Activated T-helper 1 cell treated with Interleukin-2 at 50 U/mL for 16 hours (primary cell): Measurements from ENCODE around the gene COL25A1.
"Not testable (repeated sequence)": the region's sequence is repeated elsewhere in the genome, so short reads cannot be mapped to it uniquely, and the experiment has no call there.

Source experiments
- DNase-seq: peaks from one replicate; pipeline ENCODE4 v3.0.0-alpha.2; 2020; ENCODE audit warnings: low read depth

COL25A1 gene

DNA sequence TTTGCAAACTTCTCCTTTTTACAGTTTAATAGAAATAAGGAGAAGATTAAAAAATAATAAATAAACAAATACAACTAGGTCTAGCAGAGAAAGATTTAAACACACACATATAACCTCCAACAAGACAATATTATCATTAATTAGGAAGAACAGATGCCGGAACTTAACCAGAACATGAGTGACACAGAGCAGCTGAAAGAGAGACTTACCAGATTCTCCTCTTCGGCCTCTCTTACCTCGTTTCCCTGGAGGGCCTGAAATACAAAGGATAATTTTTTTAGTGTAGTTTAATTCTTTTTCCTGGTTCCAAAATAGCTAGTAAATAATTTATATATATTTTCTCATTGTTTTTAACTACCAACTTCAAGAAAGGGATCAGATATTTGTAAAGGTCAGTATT, 252.5 kb downstream of the COL25A1 start:
- no peak for DNase-seq

GRCh38 chr4:109046471-109047201, 255.8 kb downstream of the COL25A1 start:
- no peak for DNase-seq

DNA sequence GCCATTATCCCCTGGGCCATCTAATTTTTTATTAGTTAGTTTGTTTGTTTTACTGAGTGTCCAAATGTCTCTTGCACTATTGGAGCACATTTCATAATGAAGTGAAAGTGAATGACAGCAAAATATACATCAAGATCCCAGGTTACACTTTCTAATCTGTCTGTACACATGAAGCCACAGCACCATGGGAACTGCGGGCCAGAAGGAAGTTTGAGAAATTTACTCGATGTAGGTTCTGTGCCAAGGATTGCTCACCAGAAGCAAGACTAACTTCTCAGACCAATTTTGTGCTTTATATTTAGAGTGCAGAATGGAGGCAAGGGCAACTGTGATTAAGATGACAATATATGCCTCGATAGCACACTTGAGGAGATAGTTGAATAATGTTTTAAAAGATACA, 258.0 kb downstream of the COL25A1 start:
- DNase-seq, result no peak

DNA sequence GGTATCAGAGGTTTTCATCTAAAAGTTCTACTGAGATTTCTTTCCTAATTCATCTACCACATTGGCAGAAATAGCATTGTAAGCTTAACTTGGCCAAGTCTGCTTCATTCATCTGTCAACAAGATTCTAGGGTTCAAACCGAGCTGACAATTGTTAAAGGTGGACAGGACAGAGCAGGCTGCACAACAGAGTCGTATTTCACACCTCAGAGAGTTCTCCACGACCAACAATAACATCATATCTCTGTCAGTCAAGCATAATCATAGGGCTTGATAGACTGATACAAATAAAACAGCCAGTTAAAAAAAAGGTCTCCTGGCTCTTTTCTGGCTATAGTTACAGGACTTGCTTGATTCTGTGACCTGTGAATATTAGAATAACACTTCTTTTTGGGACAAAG, 259.2 kb downstream of the COL25A1 start:
- no peak for DNase-seq

- no peak for DNase-seq
Observed at GRCh38 chr4:109041463-109042360, 260.7 kb downstream of the COL25A1 start.

DNA sequence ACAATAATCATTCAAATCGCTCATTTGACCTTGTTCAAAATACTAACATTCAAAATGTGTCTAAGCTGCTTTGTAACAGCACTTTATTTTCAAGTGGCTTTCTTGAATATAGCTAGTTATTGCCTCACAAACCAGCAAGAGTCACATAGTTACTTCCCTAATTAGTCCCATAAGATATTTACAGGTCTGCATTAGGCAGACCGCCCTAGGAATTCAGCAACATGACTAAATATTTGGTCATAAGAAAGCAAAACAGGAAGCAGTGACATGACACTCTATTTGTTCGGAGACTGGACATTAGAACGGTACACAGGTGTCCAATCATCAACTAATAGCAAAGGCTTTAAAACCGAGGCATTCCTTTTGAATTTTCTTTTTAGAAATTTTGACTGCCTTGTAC, 262.0 kb downstream of the COL25A1 start:
- no peak for DNase-seq

DNA sequence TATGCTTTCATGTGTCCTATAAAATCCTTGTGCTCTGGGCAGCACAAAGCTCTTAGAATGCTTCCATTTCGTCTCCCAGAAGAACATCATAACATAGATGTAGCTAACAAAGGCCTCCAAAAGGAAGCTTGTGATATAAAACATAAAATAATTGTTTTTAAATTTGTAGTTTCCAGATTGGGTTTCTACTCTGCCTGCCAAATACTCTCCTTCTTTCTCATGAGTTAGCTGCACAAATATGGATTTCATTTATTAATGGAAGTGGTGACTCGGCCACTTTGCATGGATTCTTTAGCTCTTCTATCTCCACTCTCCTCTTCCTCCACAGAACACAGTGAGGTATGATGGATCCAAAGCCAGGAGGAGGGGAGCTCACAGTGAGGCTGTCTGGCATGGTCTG, 265.4 kb downstream of the COL25A1 start:
- no peak for DNase-seq

DNA sequence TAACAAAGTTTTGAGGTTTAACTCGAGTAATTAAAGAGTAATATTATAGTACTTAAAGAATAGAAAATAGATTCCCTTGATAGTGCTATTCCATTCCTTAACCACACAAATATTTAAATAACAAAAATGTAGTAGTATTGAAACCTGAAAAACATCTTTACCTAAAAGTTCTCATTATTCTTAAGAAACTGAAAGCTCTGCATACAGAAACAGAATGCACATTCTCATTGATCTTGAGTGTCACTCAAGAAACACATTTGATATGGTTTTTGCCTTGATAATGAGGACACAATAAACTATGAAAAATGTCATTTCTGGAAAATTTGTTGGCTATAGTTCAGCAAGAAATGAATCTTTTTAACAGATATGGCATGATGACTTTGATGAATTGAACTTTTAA, 268.5 kb downstream of the COL25A1 start:
- no peak for DNase-seq

DNA sequence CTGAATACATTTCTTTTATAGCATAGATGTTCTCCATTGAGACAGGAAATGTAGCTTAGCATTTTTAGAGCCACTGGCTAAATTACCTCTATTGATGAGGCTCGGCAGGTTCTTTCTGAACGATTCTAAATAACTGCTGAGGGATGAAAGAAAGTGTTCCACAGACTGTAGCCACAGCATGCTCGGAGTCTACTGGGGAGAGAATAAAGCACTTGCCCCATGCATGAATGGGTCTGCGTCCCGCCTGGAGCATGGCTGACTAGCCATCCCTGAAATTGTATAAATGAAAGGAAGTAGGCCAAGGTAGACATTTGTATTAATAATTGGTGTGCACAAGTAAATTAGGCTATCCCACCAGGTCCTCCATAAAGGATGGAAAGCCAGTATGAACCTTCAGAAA, 269.8 kb downstream of the COL25A1 start:
- DNase-seq, result no peak

DNA sequence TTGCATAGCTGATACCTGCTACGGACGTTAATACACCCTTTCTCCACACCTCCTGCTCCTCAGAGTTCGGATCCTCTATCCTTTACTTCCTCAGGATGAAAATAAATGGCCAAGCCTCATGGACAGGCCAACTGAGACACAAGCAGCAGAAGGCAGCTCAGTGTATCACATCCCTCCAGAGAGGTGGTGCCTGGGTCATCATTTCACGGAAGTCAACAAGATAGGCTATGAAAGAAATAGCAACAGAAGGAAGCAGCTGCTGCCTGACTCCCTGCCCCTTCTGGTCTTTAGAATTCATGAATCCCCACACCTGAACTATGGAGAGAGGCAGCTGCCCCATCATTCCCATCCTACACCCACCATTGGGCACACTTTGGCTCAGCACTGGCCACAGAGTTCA, 272.5 kb downstream of the COL25A1 start:
- no peak for DNase-seq

- DNase-seq, result no peak
Observed at GRCh38 chr4:109027016-109027500, 275.4 kb downstream of the COL25A1 start.

- no peak for DNase-seq
Observed at GRCh38 chr4:109026588-109026987, 275.9 kb downstream of the COL25A1 start.

DNA sequence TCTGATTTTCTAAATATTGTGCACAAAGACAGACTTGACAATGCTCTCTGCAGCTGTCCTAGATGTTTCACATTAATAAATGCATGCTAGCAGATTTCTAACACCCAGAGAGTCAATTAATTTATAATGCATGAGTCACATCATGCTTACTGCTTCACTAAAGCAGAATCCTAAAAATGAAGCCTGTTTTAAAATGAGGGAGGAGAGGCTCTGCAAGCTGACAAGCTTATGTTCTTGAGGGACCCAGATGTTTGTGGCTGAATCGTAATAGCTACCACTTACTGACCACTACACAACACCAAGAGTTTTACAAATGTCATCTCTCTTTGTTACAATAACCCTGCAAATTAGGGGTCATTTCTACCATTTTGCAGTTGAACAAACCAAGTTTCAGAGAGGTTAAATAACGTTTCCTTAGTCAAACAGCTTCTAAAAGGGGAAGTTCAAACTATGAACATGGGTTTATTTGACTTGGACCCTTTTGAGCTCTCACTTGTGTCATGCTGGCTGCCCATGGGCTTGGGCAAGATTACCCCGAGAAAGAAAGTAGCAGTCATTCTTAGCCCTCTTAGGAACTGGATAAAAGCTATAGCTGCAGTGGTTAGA, 276.9 kb downstream of the COL25A1 start:
- no peak for DNase-seq

GRCh38 chr4:109022961-109023360, 279.5 kb downstream of the COL25A1 start:
- no peak for DNase-seq

DNA sequence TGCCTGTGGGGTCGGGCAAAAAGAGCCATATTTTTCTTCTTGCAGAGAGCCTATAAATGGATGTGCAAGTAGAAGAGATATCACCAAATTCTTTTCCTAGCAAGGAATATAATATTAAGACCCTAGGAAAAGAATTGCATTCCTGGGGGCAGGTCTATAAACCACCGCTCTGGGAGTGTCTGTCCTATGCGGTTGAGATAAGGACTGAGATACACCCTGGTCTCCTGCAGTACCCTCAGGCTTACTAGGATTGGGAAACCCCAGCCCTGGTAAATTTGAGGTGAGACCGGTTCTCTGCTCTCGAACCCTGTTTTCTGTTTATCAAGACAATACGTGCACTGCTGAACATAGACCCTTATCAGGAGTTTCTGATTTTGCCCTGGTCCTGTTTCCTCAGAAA, 280.8 kb downstream of the COL25A1 start:
- DNase-seq, result not testable (repeated sequence)

GRCh38 chr4:109020861-109021260, 281.6 kb downstream of the COL25A1 start:
- DNase-seq, result no peak

GRCh38 chr4:109016200-109016599, 286.3 kb downstream of the COL25A1 start:
- DNase-seq, result no peak

DNA sequence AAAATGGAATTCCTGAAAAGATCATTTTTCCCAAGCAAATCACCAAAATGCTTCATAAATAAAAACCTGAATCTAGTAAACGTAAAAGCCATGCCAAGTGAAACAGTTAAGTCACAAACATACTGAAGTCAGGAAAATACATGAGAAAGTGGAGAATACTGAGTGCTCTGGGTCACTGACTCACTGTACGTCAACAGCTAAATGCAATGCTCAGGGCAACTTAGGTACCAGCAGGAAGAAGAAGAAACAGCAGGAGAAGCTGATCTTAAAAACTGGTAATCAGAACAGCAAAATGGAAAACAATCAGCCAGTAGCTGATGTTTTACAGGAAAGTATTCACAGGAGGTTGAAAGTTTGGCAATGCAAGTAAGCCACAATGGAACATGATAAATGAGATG, 287.0 kb downstream of the COL25A1 start:
- DNase-seq, result no peak

DNA sequence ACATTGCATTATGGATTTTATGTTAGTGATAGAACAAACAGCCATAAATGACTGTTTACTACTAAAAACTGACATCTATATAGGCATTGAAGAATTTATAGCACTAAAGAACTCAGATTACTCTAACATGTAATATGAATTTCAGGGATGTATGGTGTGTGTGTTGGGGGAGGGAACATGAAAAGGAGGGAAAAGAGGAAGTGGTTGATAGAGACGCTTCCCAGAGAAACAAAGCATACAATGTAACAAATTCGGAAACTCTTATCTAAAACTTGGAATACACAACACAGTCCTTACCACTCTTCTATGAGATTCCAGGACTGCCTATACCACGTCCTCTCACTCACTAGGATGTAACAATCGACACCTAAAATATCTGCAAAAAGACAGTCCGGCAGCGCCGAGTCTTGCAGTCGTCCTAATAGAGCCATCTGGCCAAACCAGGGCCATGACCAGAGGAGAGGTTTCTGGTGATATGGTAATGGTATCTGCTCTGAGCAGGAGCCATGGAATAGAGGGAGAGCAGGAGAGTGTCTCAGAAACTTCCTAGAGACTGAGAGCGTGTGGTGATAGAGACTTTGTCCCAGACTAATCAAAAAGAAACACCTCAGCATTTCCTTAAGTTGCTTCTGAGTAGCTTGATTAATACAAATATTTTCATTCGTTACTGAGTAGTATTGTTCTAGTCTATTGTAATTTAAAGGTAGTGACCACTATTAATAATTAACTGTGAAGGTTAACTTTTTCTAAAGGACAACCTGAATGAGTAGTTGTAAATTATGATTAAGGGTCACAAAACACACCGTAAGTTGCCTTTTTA, 287.7 kb downstream of the COL25A1 start:
- DNase-seq, result no peak

DNA sequence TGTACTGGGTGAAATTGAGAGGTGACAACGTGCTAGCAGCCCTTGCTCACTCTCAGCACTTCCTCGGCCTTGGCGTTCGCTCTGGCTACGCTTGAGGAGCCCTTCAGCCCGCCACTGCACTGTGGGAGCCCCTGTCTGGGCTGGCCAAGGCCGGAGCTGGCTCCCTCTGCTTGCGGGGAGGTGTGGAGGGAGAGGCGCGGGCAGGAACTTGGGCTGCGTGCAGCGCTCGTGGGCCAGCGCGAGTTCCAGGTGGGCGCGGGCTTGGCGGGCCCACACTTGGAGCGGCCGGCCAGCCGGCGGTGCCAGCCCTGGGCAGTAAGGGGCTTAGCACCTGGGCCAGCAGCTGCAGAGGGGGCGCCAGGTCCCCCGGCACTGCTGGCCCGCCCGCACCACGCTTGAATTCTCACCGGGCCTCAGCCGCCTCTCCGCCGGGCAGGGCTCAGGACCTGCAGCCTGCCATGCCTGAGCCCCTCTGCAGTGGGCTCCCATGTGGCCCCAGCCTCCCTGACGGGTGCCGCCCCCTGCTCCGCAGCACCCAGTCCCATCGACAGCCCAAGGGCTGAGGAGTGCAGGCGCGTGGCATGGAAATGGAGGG, 290.1 kb downstream of the COL25A1 start:
- DNase-seq, result no peak

DNA sequence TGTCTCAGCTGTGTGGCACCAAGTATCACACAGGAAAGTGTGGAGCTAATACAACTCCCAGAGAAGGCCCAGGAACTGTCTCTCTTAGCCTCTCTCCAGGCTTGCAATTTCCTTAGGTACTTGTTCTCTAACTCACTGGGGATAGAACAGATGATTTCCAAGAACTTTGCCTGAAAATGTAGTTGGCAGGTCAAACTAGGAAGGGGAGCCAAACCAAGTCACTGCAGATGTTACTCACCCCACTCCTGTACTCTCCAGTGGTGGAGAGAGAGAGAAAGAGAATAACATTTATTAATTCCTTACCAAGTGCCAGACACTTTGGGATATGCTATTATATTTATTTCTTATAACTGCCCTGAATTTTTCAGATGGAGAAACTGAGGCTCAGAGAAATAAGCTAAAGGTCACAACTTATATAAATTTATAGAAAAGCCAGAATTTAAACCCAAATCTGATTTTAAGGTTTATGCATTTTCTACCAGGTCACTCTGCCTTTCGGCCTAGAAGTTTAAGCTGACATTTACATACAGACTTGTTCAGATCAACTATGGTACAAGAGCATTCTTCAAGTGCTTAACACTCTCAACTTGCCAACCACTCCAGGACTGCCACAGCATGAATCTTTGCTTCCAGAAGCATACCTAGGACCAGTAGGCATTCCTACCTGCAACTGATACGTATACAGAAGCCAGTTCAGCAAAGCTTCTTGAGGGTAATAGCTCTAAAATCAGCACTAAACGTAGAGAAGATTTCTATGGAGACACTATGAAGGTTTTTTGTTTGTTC, 291.0 kb downstream of the COL25A1 start:
- DNase-seq, result no peak
